ENCODE data around the gene ITIH5.
"Not testable (repeated sequence)": the region's sequence is repeated elsewhere in the genome, so short reads cannot be mapped to it uniquely, and the experiment has no call there.

ITIH5 gene

DNA sequence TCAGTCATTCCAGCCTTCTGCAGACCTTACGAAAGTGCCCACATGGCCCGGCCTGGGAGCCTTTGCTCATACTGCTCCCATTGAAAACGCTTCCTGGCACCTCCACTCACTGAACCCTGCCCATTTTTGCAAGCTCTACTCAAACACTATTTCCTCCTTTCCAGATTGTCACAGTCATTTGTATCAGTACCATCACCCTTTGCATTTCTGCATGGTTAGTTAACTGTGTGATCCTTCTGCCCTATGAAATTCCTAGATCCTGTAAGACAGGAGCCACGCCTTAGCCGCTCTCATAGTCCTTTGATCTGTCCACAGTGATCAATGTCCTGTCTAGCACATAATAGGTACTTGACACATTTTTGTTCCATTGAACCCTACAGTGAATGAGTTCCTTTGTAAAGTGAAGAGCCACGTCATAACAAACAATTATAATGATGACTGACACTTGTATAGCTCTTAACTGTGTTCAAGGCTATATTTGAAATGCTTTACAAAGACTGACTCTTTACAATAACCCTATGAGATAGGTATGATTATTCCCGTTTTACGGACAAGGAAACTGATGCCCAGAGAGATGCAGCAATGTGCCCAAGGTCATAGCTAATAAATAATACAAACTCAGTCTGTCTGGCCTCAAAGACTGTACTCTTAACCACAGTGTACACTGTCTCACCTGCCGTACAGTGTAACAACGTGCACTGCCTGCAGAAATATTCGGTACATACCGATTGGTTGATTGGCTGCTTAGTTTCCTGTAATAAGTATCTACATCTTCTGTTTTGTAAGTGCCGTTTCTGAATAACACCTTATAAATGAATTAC is 19.8 kb upstream of the ITIH5 start:
- H3K4me3 ChIP-seq (ENCODE audit: low read depth, low read length) = no peak overlapping the region
- TF ChIP-seq, protein P1, sequence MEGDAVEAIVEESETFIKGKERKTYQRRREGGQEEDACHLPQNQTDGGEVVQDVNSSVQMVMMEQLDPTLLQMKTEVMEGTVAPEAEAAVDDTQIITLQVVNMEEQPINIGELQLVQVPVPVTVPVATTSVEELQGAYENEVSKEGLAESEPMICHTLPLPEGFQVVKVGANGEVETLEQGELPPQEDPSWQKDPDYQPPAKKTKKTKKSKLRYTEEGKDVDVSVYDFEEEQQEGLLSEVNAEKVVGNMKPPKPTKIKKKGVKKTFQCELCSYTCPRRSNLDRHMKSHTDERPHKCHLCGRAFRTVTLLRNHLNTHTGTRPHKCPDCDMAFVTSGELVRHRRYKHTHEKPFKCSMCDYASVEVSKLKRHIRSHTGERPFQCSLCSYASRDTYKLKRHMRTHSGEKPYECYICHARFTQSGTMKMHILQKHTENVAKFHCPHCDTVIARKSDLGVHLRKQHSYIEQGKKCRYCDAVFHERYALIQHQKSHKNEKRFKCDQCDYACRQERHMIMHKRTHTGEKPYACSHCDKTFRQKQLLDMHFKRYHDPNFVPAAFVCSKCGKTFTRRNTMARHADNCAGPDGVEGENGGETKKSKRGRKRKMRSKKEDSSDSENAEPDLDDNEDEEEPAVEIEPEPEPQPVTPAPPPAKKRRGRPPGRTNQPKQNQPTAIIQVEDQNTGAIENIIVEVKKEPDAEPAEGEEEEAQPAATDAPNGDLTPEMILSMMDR (conservative IDR thresholded peaks at IDR 0.05; ENCODE audit: low read depth, low read length) = no peak
- DNase-seq (ENCODE audit: low read depth) = no peak

DNA sequence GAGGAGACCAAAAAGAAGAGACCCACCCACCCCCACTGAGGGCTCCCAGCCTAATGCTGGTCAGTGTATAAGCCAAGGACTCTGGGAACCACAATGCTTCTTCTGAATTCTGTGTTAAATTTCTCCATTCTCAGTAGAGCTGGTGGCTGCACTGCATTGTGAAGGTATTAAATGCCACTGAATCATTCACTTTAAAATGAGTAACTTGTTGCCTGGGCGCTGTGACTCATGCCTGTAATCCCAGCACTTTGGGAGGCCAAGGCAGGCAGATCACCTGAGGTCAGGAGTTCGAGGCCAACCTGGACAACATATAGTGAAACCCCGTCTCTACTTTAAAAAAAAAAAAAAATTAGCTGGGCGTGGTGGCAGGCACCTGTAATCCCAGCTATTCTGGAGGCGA is 13.3 kb upstream of the ITIH5 start:
- H3K4me3 ChIP-seq (ENCODE audit: low read depth, low read length); DNase-seq (ENCODE audit: low read depth): not testable (repeated sequence)

DNA sequence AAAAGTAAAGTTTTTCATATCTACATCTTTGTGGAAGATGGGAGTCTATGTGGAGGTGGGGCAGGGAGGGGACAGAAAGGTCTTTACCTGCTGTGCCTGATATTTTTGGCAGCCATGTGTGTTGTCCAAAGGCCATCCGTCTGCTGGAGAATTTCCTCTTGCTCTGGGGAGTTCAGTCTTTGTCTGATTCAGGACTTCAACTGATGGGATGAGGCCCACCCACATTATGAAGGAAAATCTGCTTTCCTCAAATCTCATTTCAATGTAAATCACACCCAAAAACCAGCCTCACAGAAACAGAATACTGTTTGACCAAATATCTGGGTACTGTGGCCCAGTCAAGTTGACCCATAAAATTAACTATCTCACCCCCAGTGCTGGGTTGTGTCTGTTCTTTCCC is 12.5 kb upstream of the ITIH5 start:
- H3K4me3 ChIP-seq (ENCODE audit: low read depth, low read length) = no peak overlapping the region
- DNase-seq (ENCODE audit: low read depth) = no peak
- TF ChIP-seq, protein P1 (conservative IDR thresholded peaks at IDR 0.05; ENCODE audit: low read depth, low read length) = no peak

DNA sequence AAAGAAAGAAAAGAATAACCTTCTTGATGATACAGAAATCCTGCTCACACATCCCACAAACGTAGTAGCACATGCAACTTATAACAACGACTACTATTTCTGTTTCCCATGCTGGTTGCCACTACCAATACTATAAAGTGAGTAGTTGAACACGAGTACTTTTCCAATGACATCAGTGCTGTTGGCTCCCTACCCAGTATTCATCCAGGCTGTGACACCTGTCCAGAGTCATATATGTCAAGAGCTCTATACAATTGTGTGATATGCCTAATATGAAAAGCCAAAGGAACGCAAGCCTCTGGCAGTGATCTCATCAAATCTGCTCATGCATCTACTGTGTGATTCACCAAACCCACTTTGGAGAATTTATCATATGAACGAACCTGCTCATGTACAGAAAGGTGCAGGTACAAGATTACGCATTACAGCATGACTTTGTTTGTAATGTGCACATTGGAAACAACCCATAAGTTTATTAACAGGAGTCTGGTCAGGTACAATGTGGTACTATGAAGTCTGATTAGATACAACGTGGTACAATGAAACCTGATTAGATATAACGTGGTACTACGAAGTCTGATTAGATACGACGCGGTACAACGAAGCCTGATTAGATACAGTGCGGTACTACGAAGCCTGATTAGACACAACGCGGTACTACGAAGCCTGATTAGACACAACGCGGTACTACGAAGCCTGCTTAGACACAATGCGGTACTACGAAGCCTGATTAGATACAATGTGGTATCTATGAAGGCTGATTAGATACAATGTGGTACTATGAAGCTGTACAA is 5.8 kb upstream of the ITIH5 start:
- TF ChIP-seq, protein P1 (conservative IDR thresholded peaks at IDR 0.05; ENCODE audit: low read depth, low read length) = no peak
- DNase-seq (ENCODE audit: low read depth) = no peak
- H3K4me3 ChIP-seq (ENCODE audit: low read depth, low read length) = no peak overlapping the region

DNA sequence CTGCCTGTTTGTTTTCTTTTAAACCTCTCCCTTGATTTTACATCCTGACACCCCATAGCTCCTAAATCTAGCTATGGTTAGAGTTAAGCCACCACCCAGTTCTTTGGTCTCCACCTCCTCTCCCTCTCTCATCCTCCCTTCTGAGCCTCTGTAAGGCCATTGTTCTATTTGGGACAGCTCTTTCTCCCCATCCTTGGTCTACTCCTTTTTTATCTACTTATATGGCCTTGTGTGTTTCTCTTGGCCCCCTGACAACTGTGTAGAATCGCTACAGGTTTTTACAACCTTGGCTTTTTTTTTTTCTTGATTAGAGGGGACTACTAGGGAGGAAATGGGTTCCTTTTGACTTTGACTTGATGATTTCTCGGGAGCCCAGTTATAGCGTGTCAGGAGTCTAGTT is 3.4 kb upstream of the ITIH5 start:
- no peak for DNase-seq (ENCODE audit: low read depth)
- H3K4me3 ChIP-seq (ENCODE audit: low read depth, low read length) = no peak overlapping the region
- TF ChIP-seq, protein P1 (conservative IDR thresholded peaks at IDR 0.05; ENCODE audit: low read depth, low read length) = no peak

DNA sequence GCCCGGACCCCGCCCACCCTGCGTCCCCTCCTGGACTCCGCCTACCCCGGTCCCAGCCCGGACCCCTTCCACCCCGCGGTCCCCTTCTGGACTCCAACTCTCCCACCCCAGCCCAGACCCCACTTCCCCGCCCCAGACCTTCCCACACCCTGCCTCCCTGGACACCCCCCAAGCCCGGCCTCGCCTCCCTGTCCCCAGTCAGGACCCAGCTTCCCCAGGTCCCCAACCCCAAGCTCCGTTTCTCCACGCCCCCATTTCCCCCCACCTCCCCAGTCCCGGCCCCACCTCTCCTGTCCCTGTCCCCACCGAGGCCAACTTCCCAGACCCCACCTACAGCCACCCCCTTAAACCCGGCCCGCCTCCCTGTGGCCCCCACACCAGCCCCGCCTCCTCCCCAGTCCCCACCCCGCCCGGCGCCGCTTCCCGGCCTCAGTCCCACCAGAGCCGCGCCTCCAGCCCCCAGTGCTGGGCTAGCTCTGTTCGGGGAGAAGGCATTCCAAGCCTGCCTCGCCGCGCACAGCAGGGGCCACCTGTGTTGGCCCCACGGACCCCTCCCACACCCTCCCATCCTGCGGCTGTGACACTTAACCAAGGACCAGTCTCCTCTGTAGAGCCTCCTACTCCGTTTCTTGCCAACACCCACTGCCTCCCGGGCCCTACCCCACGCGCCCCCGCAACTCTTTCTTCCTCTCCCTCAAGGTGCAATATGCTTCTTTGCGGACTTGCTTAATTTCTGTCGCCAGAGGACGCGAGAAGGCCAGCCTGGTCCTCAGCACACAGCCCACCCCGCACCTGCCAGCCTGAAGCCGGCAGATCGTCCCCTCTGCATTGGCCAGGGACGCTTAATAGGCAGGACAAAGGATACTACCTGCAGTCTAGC is 736 bp upstream of the ITIH5 start:
- DNase-seq (ENCODE audit: low read depth) = no peak
- no peak overlapping the region for H3K4me3 ChIP-seq (ENCODE audit: low read depth, low read length)
- TF ChIP-seq, protein P1 (conservative IDR thresholded peaks at IDR 0.05; ENCODE audit: low read depth, low read length) = no peak

DNA sequence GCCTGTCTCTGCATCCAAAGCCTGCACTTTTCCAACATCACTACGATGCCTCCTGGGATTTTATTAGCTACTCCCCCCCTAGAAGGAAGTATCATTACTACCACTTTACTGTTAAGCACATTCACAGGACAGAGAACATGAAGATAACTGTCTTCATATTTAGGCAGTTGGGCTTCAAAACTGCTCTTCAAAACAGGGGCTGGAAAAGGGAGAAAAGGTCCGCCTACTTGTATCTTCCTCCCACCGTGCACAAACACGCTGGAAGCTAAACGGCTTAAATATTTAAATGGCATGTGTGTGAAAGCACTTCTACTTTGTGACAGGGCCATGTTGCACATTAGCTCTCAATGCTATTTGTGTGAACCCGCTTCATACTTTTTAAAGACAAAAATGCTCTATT is 999 bp downstream of the ITIH5 start:
- DNase-seq (ENCODE audit: low read depth) = no peak
- H3K4me3 ChIP-seq (ENCODE audit: low read depth, low read length) = no peak overlapping the region
- TF ChIP-seq, protein P1 (conservative IDR thresholded peaks at IDR 0.05; ENCODE audit: low read depth, low read length) = no peak

All from choroid plexus epithelial cell (primary cell).